ENCODE measurements around the gene ADPRHL1.
A peak's percentile ranks its signal among the peaks of the same experiment; 100 is the strongest.
"Not testable (repeated sequence)": the region's sequence is repeated elsewhere in the genome, so short reads cannot be mapped to it uniquely, and the experiment has no call there.

ADPRHL1 gene

DNA sequence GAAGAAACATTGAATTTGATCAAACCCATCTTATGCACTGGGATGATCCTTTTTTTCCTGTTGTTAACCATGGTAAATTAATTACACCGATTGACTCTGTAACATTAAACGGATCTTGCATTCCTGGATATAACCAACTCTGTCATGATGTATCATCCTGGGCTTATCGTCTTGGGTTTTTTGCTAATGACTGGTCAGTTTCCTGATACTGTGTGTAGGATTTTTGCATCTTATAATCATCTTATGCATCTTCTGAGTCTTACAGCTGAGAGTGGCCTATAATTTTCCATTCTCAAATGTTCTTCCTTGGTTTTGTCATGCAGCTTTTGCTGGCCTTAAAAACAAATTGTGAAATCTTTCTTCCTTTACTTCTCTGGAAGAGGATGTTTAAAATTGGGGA is 24.4 kb upstream of the ADPRHL1 start:
- no peak for DNase-seq

DNA sequence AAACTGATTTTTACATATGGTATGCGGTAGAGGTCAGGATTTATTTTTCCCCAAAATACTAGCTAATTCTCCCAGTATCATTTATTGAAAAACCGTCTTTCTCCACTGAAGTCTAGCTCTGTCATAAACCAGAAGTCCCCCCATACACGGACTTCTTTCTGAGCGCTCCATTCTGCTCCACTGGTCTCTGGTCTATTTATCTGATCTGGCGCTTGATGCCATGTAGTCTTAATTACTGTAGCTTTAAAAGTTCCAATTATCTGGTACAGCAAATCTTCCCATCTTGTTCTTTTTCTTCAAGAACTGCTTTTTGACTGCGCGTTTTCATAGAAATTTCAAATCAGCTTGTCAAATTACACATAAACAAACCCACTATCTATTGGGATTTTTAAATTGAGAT is 23.5 kb upstream of the ADPRHL1 start:
- DNase-seq, result no peak

DNA sequence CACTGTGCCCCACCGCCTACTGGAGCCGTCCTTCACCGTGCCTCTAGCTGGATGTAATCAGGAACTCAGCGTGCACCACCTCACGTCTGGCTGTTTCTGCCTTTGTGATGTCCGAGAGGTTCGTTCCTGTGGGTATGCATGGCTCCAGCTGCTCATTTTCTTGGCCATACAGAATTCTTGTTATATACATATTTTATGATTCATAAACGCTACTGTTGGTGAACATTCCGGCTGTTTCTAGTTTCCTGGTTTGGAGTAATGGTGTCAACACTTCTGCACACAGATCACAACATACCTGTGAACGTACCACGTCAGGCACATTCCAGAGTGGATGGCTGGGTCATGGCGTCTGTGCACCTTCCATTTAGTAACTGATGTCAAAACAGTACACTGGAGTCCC is 22.6 kb upstream of the ADPRHL1 start:
- no peak for DNase-seq

DNA sequence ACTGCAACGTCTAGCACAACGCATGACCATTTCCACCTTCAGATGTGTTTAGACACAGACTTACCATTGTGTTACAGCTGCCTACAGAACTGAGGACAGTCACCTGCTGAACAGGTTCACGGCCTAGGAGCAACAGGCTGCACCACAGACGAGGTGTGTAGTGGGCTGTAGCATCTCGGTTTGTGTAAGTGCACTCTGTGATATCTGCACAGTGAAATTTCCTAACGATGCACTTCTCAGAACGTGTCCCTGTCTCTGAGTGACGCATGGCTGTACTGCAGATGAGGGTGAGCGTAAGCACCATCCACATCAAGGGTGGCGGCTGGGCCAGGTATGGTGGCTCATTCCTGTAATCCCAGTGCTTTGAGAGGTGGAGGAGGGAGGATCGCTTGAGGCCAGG is 22.0 kb upstream of the ADPRHL1 start:
- no peak for DNase-seq

DNA sequence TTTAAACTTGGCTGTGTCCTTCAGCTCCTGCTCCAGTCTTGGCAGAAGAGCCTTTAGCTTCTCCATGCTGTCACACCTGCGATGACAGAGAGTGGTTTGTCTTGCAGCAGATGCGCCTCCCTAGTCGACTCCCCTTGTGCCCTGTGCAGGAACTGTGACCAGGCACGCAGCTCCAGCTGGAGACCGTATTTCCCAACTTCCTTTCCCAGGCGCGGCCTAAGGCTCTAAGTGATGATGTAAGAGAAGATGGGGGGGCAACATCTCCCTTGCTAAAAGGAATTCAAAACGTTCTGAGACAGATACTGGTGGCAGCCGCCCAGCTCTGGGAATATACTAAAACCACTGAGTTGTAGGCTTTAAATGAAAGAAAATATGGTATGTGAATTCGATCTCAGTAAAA is 20.9 kb upstream of the ADPRHL1 start:
- peak; percentile 43 for DNase-seq

DNA sequence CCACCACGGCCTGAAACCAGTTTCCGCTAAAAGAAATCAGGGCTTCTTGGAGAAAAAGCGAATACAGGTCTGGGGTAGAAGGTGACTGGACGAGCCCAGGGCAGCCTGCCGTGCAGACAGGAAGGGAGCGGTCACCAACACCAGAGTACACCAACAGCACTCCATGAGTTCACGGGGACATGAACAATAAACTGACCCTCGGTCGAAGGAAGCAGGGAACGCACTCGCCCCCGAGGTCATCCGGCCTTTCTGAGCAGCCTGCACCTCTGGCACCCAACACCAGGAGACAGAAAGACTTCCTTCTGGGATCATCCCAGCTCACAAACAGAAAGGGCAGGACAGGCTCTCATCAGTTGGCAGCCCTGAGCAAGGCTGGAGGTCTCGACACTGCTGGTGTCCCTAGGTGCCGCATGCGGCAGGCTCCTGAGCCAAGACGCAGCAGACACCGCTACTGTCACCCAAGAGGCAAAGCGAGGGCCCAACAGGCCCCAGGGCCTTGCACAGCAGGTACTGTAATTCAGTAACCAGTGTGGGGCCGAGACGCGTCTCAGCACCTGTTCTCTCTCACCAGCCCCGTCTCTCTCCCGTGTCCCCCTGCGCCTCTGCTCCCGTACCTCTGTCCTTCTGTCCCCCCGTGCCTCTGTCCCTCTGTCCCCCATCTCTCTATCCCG is 19.2 kb upstream of the ADPRHL1 start:
- no peak for DNase-seq

DNA sequence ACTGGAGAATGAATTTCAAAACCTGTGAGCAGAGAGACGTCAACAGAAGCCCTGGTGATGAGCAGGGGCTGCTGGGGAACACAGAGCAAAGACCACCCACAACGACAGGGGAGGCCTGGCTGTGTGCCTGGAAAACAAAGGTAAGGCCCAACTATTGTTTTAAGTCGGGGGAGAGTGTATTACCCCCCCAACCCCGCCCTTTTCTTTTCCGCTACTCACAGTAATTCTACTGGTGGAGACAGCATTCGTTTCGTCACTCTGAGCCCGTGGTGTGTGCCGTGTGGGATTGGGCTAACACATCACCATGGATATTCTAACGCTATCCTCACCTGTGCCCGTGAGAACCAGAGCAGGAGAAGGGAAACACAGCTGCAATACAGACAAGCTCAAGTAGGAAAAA is 18.6 kb upstream of the ADPRHL1 start:
- DNase-seq, result no peak

DNA sequence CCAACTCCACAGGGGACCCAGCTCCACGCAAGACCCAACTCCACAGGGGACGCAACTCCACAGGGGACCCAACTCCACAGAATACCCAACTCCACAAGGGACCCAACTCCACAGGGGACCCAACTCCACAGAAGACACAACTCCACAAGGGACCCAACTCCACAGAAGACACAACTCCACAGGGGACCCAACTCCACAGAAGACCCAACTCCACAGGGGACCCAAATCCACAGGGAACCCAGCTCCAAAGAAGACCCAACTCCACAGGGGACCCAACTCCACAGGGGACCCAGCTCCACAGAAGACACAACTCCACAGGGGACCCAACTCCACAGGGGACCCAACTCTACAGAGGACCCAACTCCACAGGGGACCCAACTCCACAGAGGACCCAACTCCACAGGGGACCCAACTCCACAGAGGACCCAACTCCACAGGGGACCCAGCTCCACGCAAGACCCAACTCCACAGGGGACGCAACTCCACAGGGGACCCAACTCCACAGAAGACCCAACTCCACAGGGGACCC is 17.4 kb upstream of the ADPRHL1 start:
- DNase-seq, result not testable (repeated sequence)

DNA sequence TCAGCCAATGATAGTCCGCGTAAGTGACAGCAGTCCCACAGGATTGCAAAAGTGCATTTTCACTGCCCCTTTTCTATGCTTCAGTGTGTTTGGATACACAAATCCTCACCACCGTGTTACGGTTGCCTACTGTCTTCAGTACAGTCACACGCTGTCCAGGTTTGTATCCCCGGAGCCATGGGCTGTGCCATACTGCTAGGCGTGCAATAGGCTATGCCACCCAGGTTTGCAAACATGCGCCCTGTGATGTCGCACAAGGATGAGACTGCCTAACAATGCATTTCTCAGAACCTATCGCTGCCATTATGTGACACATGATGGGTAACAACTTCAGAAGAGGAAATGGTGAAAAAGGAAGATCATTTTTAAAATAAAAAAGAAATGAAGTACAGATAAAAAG is 16.8 kb upstream of the ADPRHL1 start:
- DNase-seq, result no peak

DNA sequence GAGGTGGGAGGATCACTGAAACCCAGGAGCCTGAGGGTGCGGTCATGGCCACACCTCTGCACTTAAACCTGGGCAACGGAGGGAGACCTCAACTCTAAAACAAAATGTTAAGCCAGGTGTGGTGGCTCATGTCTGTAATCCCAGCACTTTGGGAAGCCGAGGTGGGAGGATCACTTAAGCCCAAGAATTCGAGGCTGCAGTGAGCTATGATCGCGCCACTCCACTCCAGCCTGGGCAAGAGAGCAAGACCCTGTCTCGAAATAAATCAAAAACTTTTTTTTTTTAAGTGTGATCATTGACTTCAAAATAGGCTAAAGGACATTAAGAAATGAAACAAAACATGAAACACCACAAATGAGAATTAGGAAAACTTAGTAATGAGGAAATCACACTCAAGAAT is 16.3 kb upstream of the ADPRHL1 start:
- DNase-seq, result no peak

DNA sequence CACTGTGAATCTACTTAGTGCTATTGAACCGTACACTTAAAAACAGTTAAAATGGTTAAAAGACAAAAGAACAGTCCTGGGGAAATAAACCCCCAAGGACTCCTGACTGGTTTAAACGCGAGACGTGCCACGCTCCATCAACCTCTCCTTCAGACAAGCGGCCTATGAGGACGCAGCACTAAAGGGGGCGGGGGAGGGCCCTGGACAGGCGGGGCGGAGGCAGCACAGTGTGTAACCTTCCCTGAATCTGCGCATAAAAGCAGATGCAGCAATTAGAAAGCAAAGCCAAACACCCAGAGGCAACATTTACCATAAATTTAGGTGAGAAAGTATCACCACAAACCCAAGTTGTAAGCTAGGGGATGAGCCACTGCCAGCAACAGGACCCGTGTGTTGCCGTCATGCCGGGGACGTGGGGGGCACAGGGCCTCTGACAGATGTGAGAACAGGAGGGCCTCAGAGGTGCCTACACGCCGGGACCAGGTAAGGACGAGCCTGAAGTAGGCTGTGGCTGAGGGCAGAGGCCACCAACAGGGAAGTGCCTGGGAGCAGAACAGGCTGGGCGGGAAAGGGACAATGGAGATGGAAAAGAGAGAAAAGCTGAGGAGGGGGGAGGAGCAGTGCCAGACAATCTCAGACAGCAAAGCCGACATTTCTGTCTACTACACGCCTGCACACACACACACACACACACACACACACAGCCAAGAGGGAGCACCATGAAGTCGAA is 15.3 kb upstream of the ADPRHL1 start:
- no peak for DNase-seq

DNA sequence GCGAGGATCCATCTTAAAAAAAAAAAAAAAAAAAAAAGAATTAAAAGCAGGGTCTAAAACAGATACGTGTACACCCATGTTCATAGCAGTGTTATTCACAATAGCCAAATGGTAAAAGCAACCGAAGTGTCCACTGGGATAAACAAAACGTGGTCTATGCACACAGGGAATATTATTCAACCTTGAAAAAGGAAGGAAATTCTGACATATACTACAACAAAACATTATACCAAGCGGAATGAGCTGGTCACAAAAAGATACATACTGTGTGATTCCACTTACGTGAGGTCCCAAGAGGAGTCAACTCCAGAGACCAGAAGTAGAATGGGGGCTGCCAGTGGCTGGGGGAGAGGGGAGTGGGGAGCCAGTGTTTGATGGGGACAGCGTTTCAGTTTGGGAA is 14.7 kb upstream of the ADPRHL1 start:
- no peak for DNase-seq

DNA sequence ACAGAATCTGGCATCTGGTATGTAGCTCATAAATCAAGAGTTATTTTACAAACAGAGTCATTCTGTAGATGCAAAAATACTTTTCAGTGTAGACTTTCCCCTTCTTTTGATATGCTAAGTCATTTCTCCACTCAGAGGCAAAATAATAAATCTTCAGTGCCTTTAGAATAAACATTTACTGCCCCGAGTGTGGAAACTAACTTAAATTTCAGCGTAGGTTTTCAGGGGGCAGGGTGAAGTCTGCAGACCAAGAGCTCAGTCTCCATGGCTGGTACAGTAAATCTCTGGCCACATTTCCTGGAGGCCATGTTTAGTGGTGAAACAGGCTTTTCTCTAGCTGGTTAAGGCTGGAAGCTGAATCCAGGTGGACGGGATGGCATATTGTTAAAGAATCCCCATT is 13.1 kb upstream of the ADPRHL1 start:
- no peak for DNase-seq

DNA sequence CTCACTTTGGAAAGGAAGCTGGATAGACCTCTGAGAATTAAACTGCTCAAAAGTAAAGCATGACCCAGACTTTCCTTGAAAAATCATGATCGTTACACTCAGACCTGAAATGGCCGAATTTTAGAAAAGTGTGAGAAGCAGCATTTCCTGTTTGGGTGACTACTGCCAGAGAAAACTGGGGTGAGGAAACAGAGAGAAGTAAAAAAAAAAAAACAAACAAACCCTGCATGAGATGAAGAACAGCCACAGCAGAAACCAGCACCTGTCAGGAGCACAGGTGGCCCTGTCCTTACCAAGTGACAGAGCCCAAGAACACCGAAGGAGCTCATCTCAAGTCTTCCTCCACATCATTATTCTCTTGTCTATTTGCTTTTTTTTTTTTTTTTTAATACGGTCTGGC is 12.0 kb upstream of the ADPRHL1 start:
- DNase-seq, result no peak

DNA sequence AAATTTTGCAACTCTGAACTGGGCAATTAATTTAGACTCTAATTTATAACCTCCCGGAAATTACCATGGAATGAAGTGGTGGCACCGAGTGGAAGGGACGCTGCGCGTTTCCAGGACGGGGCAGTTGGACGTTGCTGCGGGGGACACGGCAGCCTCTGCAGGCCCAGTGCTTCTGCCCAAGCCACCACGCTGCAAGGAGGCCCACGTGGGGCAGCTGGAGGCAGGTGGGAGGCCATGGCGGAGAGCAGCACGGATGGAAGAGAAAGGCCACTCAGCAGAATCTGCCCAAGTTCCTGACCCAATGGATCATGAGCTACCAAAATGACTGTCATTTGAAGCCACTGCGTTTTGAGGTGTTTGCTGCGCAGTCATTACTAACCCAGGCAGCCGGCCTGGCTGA is 11.2 kb upstream of the ADPRHL1 start:
- no peak for DNase-seq

DNA sequence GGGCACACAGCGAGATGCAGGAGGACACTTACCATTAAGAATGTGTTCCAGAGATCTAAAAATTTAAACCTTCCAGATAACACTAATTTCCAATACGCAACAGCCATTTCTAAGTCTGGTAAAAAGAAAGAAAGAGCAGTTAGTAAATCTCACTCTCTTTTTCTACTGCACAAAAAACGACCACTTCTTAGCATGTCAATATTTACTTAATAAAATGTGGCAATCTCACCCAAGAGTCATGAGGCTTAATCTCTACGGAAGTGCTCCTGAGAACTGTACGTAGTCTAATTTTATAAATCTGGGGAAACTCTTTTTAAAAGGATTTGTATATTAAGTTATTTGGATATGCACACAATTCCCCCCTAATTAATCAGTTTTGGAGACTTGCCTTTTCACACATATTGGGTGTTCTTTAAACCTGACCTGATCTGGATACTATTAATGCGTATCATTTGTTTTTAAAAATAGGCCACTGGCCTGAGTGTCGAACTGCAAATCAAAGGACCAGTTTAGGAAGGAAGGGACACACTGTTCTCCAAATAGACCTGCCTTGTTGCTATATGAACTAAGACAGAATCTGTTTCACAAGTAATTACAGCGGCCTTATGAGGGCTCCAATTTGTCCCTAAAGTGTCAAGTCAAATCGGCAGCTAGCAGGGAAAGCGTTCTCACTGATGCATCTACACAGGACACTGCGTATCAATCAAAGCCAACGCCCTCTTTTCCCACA is 7.9 kb upstream of the ADPRHL1 start:
- DNase-seq, result no peak

DNA sequence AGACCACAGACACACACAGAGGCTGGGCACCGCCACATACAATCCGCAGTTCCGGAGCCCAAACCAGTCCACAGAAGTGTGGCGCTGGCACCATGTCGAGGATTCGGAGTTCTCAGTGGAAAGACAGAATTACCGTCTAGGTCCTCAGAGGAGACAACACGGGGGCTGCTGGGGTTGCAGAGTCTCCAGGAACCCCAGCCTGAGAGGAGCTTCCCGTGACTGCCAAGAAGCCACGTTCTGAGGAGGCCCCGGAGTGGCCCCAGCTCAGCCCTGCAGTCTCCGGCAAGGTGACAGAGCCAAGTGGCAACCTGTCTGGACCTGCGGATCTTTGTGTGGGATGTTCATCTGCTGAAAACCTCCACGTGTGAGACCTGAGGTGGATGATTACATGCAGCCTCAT is 7.3 kb upstream of the ADPRHL1 start:
- no peak for DNase-seq

DNA sequence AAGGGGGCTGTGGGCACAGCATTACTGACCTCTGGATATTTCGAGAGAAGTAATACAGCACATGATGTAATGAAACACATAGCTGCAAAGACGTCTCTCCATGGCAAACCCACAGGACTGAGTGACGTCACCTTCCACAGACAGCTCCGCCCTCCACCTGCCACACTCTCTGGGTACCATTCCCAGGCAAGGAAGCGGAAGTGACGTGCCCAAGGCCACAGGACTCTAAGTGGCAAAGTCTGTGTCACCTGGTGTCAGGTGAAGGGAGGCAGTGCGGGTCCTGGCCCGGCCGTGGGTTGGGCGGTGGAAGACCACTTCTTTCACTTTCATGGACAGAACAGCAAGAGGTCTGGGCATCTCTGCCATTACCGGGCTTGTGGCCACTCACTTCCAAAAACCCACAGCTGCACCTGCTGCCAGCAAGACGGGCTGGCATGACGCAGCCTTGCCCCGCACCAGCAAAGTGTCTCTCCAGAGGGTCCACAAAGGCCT is 6.8 kb upstream of the ADPRHL1 start:
- no peak for DNase-seq

DNA sequence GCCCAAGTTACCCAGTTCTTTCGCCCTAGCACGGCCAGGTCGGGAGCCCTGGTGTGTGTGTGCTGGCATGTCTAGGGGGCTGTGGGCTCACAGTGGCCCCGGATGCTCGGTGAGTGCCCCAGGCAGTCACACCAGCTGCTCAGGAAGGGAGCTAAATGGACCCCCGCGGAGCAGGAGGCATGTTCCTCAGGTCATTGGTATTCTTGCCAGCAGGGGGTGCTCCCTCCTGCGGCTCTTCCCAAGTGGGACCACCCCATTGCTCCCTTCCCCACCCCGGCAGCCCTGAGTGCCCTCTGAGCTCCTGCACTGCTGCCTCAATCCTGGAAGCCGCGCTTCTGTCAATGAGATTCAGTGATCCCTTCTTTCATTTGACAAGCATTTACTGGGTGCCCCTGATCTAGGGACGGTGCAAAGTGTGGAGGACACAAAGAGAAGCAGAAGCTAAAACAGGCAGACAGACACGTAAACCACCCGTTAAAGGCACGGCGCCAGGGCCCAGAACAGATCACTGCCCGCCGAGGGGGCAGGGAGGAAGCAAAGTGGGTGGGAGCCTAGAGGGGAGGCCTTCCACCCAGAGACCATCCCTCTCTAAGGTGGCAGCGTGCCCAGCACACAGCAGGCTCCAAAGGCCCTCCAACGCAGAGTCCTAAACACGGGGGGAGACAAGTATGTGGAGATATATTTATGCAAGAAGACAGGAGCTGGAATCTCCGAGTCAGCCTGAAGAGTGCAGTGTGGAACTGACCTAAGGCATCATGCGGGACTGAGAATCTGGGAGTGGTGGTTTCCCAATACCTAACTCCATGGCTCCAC is 5.2 kb upstream of the ADPRHL1 start:
- DNase-seq, result no peak

DNA sequence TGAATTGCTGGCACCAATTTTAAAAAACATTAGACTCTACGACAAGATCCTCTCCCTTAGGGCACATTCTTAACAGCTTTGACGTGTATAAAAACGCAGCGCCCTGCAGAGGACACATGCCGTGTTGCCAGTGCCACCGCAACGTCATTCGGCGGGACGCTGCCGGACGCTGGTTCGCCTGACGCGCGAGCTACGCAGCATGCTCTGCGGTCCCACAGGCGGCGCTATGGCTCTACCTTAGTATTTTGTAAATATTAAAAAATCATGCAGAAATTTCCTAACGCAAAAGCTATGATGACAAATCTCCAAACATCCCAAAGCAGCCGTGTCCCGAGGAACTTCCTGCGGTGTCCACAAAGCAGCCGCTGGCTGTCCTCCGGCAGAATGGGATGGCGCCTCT is 4.2 kb upstream of the ADPRHL1 start:
- no peak for DNase-seq

DNA sequence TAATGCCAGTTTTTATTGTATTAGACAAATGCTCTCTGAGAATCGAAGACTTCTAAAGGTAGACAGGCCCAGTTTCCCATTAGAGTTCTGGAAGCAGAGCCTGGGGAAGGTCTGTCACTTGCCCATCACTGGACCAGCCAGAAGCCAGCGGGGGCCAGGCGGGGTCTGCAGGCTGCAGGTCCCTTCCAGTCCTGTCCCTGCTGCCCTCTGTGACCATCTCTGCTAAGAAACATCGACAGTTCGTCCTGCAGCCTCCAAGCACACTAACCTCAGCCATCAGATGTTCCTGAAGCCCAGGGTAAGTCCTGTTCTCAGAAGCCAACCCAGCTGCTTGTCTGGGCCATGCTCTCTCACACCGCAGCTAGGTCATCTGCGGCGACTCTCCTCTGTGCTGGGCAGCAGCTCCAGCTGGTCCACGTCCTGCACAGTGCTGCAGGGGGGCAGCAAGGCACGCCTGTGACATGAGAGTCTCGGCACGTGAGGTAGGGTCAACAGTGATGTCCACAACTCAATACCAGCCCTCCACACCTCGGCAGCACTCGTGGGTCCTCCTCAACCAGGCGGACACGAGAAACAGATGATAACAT is 2.9 kb upstream of the ADPRHL1 start:
- no peak for DNase-seq

DNA sequence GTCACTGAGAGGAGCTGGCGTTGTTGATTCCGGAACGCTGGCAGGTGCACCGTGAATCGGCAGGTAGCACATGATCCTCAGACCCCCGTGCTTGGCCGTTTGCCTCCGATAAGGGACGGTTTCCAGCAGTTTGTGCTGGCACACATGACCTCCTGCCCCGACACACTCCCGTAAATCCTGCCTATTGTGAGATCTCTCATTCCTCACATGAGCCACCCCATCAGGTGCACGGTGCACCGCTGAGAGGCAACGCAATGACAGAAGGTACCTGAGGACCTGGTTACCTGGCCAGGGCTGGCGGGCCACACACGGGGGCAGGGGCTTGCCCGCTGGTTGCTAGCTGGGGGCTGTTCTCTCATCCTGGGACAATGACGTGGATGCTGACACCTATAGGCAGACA is 2.1 kb upstream of the ADPRHL1 start:
- DNase-seq, result no peak

DNA sequence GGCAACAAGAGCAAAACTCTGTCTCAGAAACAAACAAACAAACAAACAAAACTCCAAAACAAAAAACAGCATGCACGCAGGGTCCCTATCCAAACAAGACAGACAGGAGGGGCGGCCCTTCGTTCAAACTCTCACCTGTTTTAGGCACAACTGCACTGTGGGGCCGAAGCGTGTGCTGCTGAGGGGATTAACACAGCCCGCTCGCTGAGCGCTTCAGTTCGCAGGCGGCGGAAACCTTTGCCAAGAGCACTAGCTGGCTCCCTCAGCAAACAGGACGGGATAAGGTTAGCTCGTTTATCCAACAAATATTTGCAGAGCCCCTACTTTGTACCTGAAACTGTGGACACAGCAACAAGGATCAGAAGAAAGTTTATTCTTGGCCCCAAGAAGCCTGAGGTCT is 1.6 kb upstream of the ADPRHL1 start:
- no peak for DNase-seq
